Transverse colon (tissue), 4 donors: ENCODE measurements around the gene SLC17A6. TPM values are rescaled to one million over a fixed set of nuclear protein-coding genes. Genes with fewer than 3 reads are reported as not detected.

Experiments
- DNase-seq: peaks from one replicate; pipeline ENCODE4 v3.0.0-alpha.2; 2019
- H3K27ac ChIP-seq, 4 donors: fragments of 200-600 bp; sonication (generic); 2 replicates each; pipeline ENCODE4 v1.5.1; 2016 to 2018; ENCODE audit warnings: inconsistent platforms in 4 of 4
- H3K27me3 ChIP-seq: fragments of 200-600 bp; sonication (generic); 2 replicates; pipeline ENCODE4 v1.5.1; 2017; ENCODE audit warnings: inconsistent platforms
- H3K36me3 ChIP-seq, 4 donors: fragments of 200-600 bp; sonication (generic); 2 replicates each; pipeline ENCODE4 v1.5.1; 2017 to 2019; ENCODE audit warnings: inconsistent platforms in 4 of 4
- H3K4me1 ChIP-seq, 4 donors: fragments of 200-600 bp; sonication (generic); 2 replicates each; pipeline ENCODE4 v1.5.1; 2017 to 2020; ENCODE audit warnings: inconsistent platforms in 4 of 4
- H3K4me3 ChIP-seq, 4 donors: fragments of 200-600 bp; sonication (generic); 1 replicate in 1 of 4; 2 replicates in 3 of 4; pipeline versions ENCODE4 v1.5.1 to v1.6.1; 2017 to 2019; ENCODE audit warnings: inconsistent platforms in 4 of 4
- H3K9me3 ChIP-seq, 2 donors: fragments of 200-600 bp; sonication (generic); 2 replicates each; pipeline ENCODE4 v1.5.1; 2017 to 2019; ENCODE audit warnings: inconsistent platforms in 2 of 2
- EP300 ChIP-seq: sonication (generic); formaldehyde crosslinking; IDR thresholded peaks from one replicate; pipeline ENCODE4 v1.6.1; 2017; ENCODE audit warnings: antibody characterized with exemption, low read depth
- POLR2A ChIP-seq: fragments of 450-650 bp; IDR thresholded peaks from one replicate; pipeline ENCODE4 v1.6.1; 2016; ENCODE audit warnings: antibody characterized with exemption, mild to moderate bottlenecking, moderate library complexity
- POLR2AphosphoS5 ChIP-seq, 3 donors: sonication (generic); formaldehyde crosslinking; IDR thresholded peaks; one replicate each; pipeline ENCODE4 v1.6.1; 2016; ENCODE audit warnings: antibody characterized with exemption in 3 of 3
- WGBS, 2 donors: methylation state at CpG; one replicate each; pipeline ENCODE4 v1.1.5; 2018; ENCODE audit warnings: low coverage in 1 of 2; 5-methylcytosine and 5-hydroxymethylcytosine counted together
- in situ Hi-C, 4 donors: fragments of 200-750 bp; cut with MboI; loops; one replicate each; pipeline versions ENCODE4 v1.15.0 to v1.15.1; 2017; ENCODE audit warnings: low sequenced_read_pairs in 3 of 4, low pct_ligation_motif_present in 1 of 4, low pct_unique_long_range_greater_than_20kb in 1 of 4
- intact Hi-C: fragments of 100-400 bp; cut with DNase I; formaldehyde crosslinking; loops from one replicate; pipeline ENCODE4 v1.15.1; 2023; ENCODE audit warnings: low total_unique reads
- total RNA-seq, 4 donors: library from RNA; depleted of rRNA; stranded (reverse); fragments of >200 nt; gene quantifications; one replicate each; pipeline ENCODE4 v1.1.0, GENCODE V29; 2016
- TF ChIP-seq, protein P1 (sequence below), 5 experiments: fragments of 200-600 bp in 3 of 5; fragments of 450-650 bp in 2 of 5; sonication (generic) in 3 of 5; IDR thresholded peaks; 1 replicate in 2 of 5; 2 replicates in 3 of 5; pipeline ENCODE4 v1.5.1; 2016 to 2017; ENCODE audit warnings: antibody characterized with exemption in 5 of 5, inconsistent platforms in 3 of 5, mild to moderate bottlenecking in 2 of 5, moderate library complexity in 1 of 5

Gene SLC17A6
- total RNA-seq, 4 donors from 2014 or later: not detected

DNA sequence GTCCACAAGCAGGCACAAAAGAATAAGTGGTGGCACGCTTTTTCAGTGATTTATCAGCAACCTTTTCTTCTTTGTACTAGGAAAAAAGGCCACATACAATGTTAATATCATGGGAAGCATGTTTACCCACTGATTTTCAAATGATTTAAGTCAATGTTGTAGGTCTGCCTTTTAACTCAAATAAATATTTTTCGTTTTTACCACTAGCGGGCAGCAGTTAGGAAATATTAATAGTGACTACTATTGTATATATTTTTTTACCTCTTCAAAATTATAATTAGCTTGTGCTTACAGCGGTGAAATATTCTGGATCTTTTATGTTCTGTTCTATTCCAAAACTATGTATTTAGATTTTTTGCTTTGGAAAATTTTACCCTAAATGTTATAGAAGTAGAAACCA lies 6.4 kb upstream of the SLC17A6 start:
- Histone ChIP-seq H3K9me3 (no peaks in the 10 kb centered on the region), H3K4me1 (no peaks in the 10 kb centered on the region), H3K27me3 (peaks cover 5% of the 10 kb centered on the region), H3K27ac (no peak overlapping the region), H3K36me3 (no peaks in the 10 kb centered on the region), H3K4me3 (no peak overlapping the region)
- no peak for TF ChIP-seq EP300
- no peak for TF ChIP-seq POLR2A
- in situ Hi-C loops (loop anchor here in 3 of 4 donors (10.0 to 25.0 kb wide), 2 partner anchors 456 to 463 kb away; no protein-coding TSS in a partner anchor), intact Hi-C loops (no loop called here)
- WGBS, 2 donors: 52 to 65% methylated on average over 4 of the region's 4 CpGs
- DNase-seq: no peak

DNA sequence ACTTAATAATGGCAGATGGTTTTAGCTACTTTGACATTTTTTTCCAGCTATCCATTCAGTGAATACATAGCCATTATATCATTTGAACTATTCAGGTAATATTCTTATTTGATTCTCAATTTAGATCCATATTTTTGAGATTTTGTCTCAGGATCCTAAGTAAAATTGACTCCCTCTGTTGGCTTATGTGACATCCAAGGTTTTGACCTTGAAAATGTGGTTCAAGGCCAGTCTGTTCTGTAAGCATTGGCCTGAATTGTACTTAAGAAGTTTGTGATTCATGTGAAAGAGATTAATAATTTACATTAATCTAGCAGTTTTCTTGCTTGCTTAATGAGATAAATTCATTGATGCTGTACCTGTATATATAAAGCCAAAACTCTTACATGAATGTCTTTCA lies 1.6 kb upstream of the SLC17A6 start:
- intact Hi-C loops (loop anchor here (5.0 kb wide), 1 partner anchor 451 kb away; no protein-coding TSS in a partner anchor), in situ Hi-C loops (loop anchor here (5.0 to 25.0 kb wide), 3 partner anchors 446 to 458 kb away; no protein-coding TSS in a partner anchor)
- Histone ChIP-seq H3K4me1 (no peaks in the 10 kb centered on the region), H3K4me3 (no peak overlapping the region), H3K27me3 (peaks cover 51% of the 10 kb centered on the region), H3K27ac (no peak overlapping the region), H3K9me3 (no peaks in the 10 kb centered on the region), H3K36me3 (no peaks in the 10 kb centered on the region)
- DNase-seq: no peak
- TF ChIP-seq POLR2A: no peak
- no peak for TF ChIP-seq POLR2AphosphoS5 (IDR thresholded peaks at IDR 0.05)
- TF ChIP-seq, protein P1, sequence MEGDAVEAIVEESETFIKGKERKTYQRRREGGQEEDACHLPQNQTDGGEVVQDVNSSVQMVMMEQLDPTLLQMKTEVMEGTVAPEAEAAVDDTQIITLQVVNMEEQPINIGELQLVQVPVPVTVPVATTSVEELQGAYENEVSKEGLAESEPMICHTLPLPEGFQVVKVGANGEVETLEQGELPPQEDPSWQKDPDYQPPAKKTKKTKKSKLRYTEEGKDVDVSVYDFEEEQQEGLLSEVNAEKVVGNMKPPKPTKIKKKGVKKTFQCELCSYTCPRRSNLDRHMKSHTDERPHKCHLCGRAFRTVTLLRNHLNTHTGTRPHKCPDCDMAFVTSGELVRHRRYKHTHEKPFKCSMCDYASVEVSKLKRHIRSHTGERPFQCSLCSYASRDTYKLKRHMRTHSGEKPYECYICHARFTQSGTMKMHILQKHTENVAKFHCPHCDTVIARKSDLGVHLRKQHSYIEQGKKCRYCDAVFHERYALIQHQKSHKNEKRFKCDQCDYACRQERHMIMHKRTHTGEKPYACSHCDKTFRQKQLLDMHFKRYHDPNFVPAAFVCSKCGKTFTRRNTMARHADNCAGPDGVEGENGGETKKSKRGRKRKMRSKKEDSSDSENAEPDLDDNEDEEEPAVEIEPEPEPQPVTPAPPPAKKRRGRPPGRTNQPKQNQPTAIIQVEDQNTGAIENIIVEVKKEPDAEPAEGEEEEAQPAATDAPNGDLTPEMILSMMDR (IDR thresholded peaks at IDR 0.05): no peak
- TF ChIP-seq EP300: no peak

DNA sequence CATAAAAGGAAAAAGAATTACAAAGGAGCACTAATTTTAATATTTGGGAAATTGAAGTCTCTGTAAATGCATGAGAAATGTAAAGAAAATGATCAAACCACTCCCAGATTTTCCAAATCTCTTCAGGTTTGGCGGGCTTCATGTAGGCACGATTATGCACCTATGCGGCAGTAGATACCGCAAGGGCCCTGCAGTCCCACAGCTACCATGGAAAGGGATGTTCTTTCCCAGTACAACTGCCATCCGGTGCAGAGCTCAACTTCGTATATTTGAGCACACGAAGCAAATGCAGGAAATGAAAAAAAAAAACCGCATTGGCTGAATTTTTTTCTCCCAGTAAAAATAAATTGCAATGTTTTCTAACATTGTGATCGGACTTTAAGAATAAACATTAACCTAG lies 1.4 kb downstream of the SLC17A6 start:
- intact Hi-C loops (loop anchor here (5.0 to 10.0 kb wide), 2 partner anchors 205 to 448 kb away; no protein-coding TSS in a partner anchor), in situ Hi-C loops (loop anchor here (5.0 to 25.0 kb wide), 3 partner anchors 443 to 455 kb away; no protein-coding TSS in a partner anchor)
- no peaks in the 10 kb centered on the region for H3K9me3 ChIP-seq
- peaks cover 81% of the 10 kb centered on the region for H3K27me3 ChIP-seq
- no peak for DNase-seq
- H3K4me1 ChIP-seq: no peaks in the 10 kb centered on the region
- TF ChIP-seq EP300 (no peak), POLR2AphosphoS5 (IDR thresholded peaks at IDR 0.05) (no peak), POLR2A (no peak)
- TF ChIP-seq, protein P1 (IDR thresholded peaks at IDR 0.05): no peak
- WGBS, 2 donors: 8 to 21% methylated on average over 9 of the region's 9 CpGs
- no peaks in the 10 kb centered on the region for H3K36me3 ChIP-seq
- no peak overlapping the region for H3K4me3 ChIP-seq
- H3K27ac ChIP-seq: no peak overlapping the region

DNA sequence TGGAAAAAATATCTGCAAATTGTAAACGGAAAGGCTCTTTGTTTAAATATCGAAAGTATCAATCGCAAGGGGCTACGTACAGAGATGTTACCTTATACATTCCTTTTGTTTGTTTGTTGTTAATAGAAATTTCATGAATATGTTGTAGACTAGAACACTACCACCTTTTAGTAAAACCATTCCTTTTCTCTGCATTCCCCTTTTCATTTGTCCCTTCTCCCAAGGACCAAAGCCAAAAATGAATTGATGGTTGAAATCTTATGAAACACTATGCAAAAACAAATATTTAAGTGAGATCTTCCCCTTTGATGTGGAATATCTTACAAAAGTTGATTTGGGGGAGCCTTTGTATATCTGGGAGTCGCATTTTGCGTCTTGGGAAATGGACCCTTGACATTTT lies 2.1 kb downstream of the SLC17A6 start:
- DNase-seq: no peak
- H3K36me3 ChIP-seq: no peaks in the 10 kb centered on the region
- no peaks in the 10 kb centered on the region for H3K9me3 ChIP-seq
- H3K27ac ChIP-seq: no peak overlapping the region
- 20 to 33% methylated on average over 6 of the region's 6 CpGs for WGBS, 2 donors
- peaks cover 87% of the 10 kb centered on the region for H3K27me3 ChIP-seq
- no peak overlapping the region for H3K4me3 ChIP-seq
- intact Hi-C loops (loop anchor here (10.0 kb wide), 1 partner anchor 205 kb away; no protein-coding TSS in a partner anchor), in situ Hi-C loops (loop anchor here in 2 of 4 donors (25.0 kb wide), 1 partner anchor 447 kb away; no protein-coding TSS in a partner anchor)
- no peak for TF ChIP-seq EP300
- TF ChIP-seq, protein P1 (IDR thresholded peaks at IDR 0.05): no peak
- no peak for TF ChIP-seq POLR2A
- no peak for TF ChIP-seq POLR2AphosphoS5 (IDR thresholded peaks at IDR 0.05)
- H3K4me1 ChIP-seq: no peaks in the 10 kb centered on the region
